WTC11 (cell line): ENCODE results near the gene SMIM3. TPM values are rescaled to one million over a fixed set of nuclear protein-coding genes. Genes with fewer than 3 reads are reported as not detected.

ENCODE experiments used
- ATAC-seq: fragments of 200-7000 bp; cut with Tn5 transposase; 2 replicates; pipeline ENCODE4 v1.10.0; 2021; ENCODE audit warnings: mild to moderate bottlenecking, moderate library complexity
- CTCF ChIA-PET: fragments of 300-600 bp; sonication (Branson Sonifier 250); formaldehyde crosslinking; loops from one replicate; lab custom pipeline; 2021; ENCODE audit warnings: antibody characterized with exemption; lab: Charles Lee
- POLR2A ChIA-PET: fragments of 350-600 bp; sonication (Branson Sonifier 250); formaldehyde crosslinking; loops from one replicate; lab custom pipeline; 2021; ENCODE audit warnings: antibody characterized with exemption; lab: Charles Lee
- DNase-seq: peaks from one replicate; pipeline ENCODE4 v3.0.0; 2021; ENCODE audit warnings: low spot score
- H3K27ac Mint-ChIP-seq: 2 replicates; pipeline ENCODE4 v1.8.0; 2021; ENCODE audit warnings: mixed read lengths
- H3K27me3 Mint-ChIP-seq: 2 replicates; pipeline ENCODE4 v1.8.0; 2021; ENCODE audit warnings: low read depth, mild to moderate bottlenecking, moderate library complexity, mixed read lengths
- H3K36me3 Mint-ChIP-seq: 2 replicates; pipeline ENCODE4 v1.8.0; 2021; ENCODE audit warnings: mixed read lengths
- H3K4me1 Mint-ChIP-seq: 2 replicates; pipeline ENCODE4 v1.8.0; 2022; ENCODE audit warnings: mixed read lengths
- H3K4me3 Mint-ChIP-seq: 2 replicates; pipeline ENCODE4 v1.8.0; 2021; ENCODE audit warnings: mild to moderate bottlenecking, moderate library complexity, mixed read lengths
- H3K9me3 Mint-ChIP-seq: 2 replicates; pipeline ENCODE4 v1.8.0; 2021; ENCODE audit warnings: mixed read lengths
- CREB1 ChIP-seq: sonication (generic); formaldehyde crosslinking; IDR thresholded peaks from 2 replicates; pipeline ENCODE4 v1.8.0; 2023; ENCODE audit warnings: mild to moderate bottlenecking, missing genetic modification reagents
- CREM ChIP-seq: sonication (generic); formaldehyde crosslinking; IDR thresholded peaks from 2 replicates; pipeline ENCODE4 v1.8.1; 2022; ENCODE audit warnings: mild to moderate bottlenecking, missing genetic modification reagents, moderate library complexity
- EMX1 ChIP-seq: fragments of 250-450 bp; sonication (Bioruptor Pico); IDR thresholded peaks from 2 replicates; pipeline ENCODE4 v1.8.0; 2021; ENCODE audit warnings: mild to moderate bottlenecking
- ETV6 ChIP-seq: sonication (generic); formaldehyde crosslinking; IDR thresholded peaks from 2 replicates; pipeline ENCODE4 v1.8.1; 2022; ENCODE audit warnings: mild to moderate bottlenecking, missing genetic modification reagents
- FOXK1 ChIP-seq: sonication (generic); formaldehyde crosslinking; IDR thresholded peaks from 2 replicates; pipeline ENCODE4 v1.8.0; 2022; ENCODE audit warnings: mild to moderate bottlenecking, moderate library complexity, missing genetic modification reagents
- GTF2I ChIP-seq: fragments of 250-450 bp; sonication (Bioruptor Pico); conservative IDR thresholded peaks from 2 replicates; pipeline ENCODE4 v1.4.0; 2021; ENCODE audit warnings: mild to moderate bottlenecking
- KAT7 ChIP-seq: sonication (generic); formaldehyde crosslinking; IDR thresholded peaks from 2 replicates; pipeline ENCODE4 v1.8.1; 2023; ENCODE audit warnings: missing genetic modification reagents, mild to moderate bottlenecking, borderline replicate concordance
- MYBL2 ChIP-seq: sonication (generic); formaldehyde crosslinking; IDR thresholded peaks from 2 replicates; pipeline ENCODE4 v1.8.1; 2023; ENCODE audit warnings: mild to moderate bottlenecking, moderate library complexity, missing genetic modification reagents
- NR1H2 ChIP-seq: sonication (generic); formaldehyde crosslinking; IDR thresholded peaks from 2 replicates; pipeline ENCODE4 v1.9.0; 2021; ENCODE audit warnings: mild to moderate bottlenecking, moderate library complexity, missing genetic modification reagents
- PRRX2 ChIP-seq: fragments of 250-450 bp; sonication (Bioruptor Pico); IDR thresholded peaks from 2 replicates; pipeline ENCODE4 v1.8.0; 2021; ENCODE audit warnings: mild to moderate bottlenecking
- RELA ChIP-seq: sonication (generic); formaldehyde crosslinking; IDR thresholded peaks from 2 replicates; pipeline ENCODE4 v1.8.1; 2022; ENCODE audit warnings: missing genetic modification reagents, mild to moderate bottlenecking, borderline replicate concordance
- SP1 ChIP-seq: sonication (generic); formaldehyde crosslinking; conservative IDR thresholded peaks from 2 replicates; pipeline ENCODE4 v1.8.1; 2022; ENCODE audit warnings: missing genetic modification reagents
- TCF7 ChIP-seq: sonication (generic); formaldehyde crosslinking; IDR thresholded peaks from 2 replicates; pipeline ENCODE4 v1.8.0; 2022; ENCODE audit warnings: mild to moderate bottlenecking, low read depth, missing genetic modification reagents, moderate library complexity
- TP53 ChIP-seq: sonication (generic); formaldehyde crosslinking; IDR thresholded peaks from 2 replicates; pipeline ENCODE4 v1.8.1; 2023; ENCODE audit warnings: mild to moderate bottlenecking, missing genetic modification reagents
- ZNF232 ChIP-seq: sonication (generic); formaldehyde crosslinking; IDR thresholded peaks from 2 replicates; pipeline ENCODE4 v1.8.0; 2022; ENCODE audit warnings: mild to moderate bottlenecking, missing genetic modification reagents
- total RNA-seq: library from RNA; stranded (reverse); gene quantifications from 3 replicates; pipeline ENCODE4 v1.2.3, GENCODE V29; 2021
- TF ChIP-seq, protein P1 (sequence below): sonication (generic); formaldehyde crosslinking; IDR thresholded peaks from 2 replicates; pipeline ENCODE4 v1.8.0; 2023; ENCODE audit warnings: missing genetic modification reagents
- TF ChIP-seq, protein P2 (sequence below): sonication (generic); formaldehyde crosslinking; IDR thresholded peaks from 2 replicates; pipeline ENCODE4 v1.8.0; 2023; ENCODE audit warnings: mild to moderate bottlenecking, missing genetic modification reagents
- TF ChIP-seq, protein P3 (sequence below): sonication (generic); formaldehyde crosslinking; IDR thresholded peaks from 2 replicates; pipeline ENCODE4 v1.8.0; 2022; ENCODE audit warnings: missing genetic modification reagents
- TF ChIP-seq, protein P4 (sequence below): sonication (generic); formaldehyde crosslinking; IDR thresholded peaks from 2 replicates; pipeline ENCODE4 v1.8.1; 2022; ENCODE audit warnings: low read depth, mild to moderate bottlenecking, moderate library complexity, missing genetic modification reagents, borderline replicate concordance
- TF ChIP-seq, protein P5 (sequence below): sonication (generic); formaldehyde crosslinking; IDR thresholded peaks from 2 replicates; pipeline ENCODE4 v1.8.0; 2022; ENCODE audit warnings: mild to moderate bottlenecking, missing genetic modification reagents

The SMIM3 gene
- total RNA-seq, 1 experiment from 2014 or later: 14.1 TPM

DNA sequence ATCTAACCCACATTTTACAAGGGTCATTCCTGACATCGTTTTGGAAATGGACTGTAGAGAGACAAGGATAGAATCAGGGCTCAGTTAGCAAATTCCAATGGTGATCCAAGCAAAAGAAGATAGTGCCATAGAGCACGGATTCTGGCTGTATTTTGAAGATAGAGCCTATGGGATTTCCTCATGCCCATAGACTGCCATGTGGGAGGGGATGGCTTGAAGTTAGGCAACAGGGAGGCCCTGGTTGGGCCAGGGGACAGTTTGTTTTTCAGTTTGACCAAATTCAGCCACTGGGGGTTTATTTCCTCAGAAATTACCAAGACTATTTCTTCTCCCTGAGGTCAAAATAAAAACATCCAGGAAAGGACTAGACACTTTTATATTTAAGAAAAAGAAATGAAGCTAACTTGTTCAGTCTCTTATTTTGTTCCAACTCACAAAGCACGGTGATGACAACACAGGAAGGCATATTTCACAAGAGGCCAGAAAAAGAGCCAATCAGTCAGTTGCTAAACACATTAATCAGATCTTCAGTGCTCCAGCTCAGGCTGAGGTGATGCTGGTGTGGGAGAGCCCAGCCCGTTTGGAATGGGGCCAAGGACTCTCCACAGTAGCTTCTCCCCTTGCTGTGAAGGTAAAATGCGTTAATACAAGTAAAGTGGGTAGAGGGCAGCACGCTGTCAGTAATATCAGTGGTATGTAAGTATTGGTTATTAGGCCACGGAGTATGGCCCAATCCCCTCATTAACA is 15.4 kb upstream of the SMIM3 start:
- H3K4me3 Mint-ChIP-seq: no peak overlapping the region

DNA sequence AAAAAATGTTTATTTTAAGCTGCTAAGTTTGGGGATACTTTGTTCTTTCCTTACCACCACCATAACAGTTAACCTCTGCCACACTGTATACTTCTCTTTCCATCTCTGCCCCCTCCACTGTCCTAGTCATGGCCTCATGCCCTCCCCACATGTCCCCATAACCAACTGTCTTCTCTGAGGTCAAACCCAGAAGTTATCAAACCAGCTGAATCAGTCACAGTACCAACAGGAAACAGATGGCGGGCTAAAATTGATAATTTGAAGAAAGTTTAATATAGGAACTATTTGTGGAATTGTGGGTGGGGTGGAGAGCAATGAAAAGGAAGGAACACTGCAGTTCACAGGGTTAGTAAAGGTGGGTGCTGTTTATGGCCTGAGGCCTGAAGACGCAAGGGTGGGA is 14.0 kb upstream of the SMIM3 start:
- Mint-ChIP-seq H3K27me3 (peaks cover 51% of the 10 kb centered on the region), H3K9me3 (peaks cover 9% of the 10 kb centered on the region), H3K27ac (no peak overlapping the region), H3K36me3 (peaks cover 2% of the 10 kb centered on the region), H3K4me1 (0 out of 2 replicates have a peak, but pooled peaks cover 7% of the 10 kb centered on the region), H3K4me3 (no peak overlapping the region)
- no peak for DNase-seq
- TF ChIP-seq ETV6 (CRISPR knock-in tag) (no peak), CREM (CRISPR knock-in tag) (no peak), TP53 (CRISPR knock-in tag) (no peak), SP1 (CRISPR knock-in tag) (no peak), RELA (CRISPR knock-in tag) (no peak), ZNF232 (no peak), GTF2I (no peak), PRRX2 (CRISPR knock-in tag) (no peak)
- TF ChIP-seq, protein P1, sequence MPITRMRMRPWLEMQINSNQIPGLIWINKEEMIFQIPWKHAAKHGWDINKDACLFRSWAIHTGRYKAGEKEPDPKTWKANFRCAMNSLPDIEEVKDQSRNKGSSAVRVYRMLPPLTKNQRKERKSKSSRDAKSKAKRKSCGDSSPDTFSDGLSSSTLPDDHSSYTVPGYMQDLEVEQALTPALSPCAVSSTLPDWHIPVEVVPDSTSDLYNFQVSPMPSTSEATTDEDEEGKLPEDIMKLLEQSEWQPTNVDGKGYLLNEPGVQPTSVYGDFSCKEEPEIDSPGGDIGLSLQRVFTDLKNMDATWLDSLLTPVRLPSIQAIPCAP: no peak
- TF ChIP-seq, protein P2, sequence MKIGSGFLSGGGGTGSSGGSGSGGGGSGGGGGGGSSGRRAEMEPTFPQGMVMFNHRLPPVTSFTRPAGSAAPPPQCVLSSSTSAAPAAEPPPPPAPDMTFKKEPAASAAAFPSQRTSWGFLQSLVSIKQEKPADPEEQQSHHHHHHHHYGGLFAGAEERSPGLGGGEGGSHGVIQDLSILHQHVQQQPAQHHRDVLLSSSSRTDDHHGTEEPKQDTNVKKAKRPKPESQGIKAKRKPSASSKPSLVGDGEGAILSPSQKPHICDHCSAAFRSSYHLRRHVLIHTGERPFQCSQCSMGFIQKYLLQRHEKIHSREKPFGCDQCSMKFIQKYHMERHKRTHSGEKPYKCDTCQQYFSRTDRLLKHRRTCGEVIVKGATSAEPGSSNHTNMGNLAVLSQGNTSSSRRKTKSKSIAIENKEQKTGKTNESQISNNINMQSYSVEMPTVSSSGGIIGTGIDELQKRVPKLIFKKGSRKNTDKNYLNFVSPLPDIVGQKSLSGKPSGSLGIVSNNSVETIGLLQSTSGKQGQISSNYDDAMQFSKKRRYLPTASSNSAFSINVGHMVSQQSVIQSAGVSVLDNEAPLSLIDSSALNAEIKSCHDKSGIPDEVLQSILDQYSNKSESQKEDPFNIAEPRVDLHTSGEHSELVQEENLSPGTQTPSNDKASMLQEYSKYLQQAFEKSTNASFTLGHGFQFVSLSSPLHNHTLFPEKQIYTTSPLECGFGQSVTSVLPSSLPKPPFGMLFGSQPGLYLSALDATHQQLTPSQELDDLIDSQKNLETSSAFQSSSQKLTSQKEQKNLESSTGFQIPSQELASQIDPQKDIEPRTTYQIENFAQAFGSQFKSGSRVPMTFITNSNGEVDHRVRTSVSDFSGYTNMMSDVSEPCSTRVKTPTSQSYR (CRISPR knock-in tag): no peak
- TF ChIP-seq, protein P3, sequence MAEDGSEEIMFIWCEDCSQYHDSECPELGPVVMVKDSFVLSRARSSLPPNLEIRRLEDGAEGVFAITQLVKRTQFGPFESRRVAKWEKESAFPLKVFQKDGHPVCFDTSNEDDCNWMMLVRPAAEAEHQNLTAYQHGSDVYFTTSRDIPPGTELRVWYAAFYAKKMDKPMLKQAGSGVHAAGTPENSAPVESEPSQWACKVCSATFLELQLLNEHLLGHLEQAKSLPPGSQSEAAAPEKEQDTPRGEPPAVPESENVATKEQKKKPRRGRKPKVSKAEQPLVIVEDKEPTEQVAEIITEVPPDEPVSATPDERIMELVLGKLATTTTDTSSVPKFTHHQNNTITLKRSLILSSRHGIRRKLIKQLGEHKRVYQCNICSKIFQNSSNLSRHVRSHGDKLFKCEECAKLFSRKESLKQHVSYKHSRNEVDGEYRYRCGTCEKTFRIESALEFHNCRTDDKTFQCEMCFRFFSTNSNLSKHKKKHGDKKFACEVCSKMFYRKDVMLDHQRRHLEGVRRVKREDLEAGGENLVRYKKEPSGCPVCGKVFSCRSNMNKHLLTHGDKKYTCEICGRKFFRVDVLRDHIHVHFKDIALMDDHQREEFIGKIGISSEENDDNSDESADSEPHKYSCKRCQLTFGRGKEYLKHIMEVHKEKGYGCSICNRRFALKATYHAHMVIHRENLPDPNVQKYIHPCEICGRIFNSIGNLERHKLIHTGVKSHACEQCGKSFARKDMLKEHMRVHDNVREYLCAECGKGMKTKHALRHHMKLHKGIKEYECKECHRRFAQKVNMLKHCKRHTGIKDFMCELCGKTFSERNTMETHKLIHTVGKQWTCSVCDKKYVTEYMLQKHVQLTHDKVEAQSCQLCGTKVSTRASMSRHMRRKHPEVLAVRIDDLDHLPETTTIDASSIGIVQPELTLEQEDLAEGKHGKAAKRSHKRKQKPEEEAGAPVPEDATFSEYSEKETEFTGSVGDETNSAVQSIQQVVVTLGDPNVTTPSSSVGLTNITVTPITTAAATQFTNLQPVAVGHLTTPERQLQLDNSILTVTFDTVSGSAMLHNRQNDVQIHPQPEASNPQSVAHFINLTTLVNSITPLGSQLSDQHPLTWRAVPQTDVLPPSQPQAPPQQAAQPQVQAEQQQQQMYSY (CRISPR knock-in tag): no peak
- TF ChIP-seq, protein P4, sequence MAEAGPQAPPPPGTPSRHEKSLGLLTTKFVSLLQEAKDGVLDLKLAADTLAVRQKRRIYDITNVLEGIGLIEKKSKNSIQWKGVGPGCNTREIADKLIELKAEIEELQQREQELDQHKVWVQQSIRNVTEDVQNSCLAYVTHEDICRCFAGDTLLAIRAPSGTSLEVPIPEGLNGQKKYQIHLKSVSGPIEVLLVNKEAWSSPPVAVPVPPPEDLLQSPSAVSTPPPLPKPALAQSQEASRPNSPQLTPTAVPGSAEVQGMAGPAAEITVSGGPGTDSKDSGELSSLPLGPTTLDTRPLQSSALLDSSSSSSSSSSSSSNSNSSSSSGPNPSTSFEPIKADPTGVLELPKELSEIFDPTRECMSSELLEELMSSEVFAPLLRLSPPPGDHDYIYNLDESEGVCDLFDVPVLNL: no peak
- ChIA-PET POLR2A (no interaction called here), CTCF (interaction anchor here (2.6 kb wide), 1 partner anchor 14 kb away, joined by 12 read pairs; the partner anchor contains the start of gene SMIM3)
- ATAC-seq: no peak

More for the DNA sequence above, 15.4 kb upstream of the SMIM3 start:
- H3K27me3 Mint-ChIP-seq: peaks cover 49% of the 10 kb centered on the region
- H3K36me3 Mint-ChIP-seq: peaks cover 6% of the 10 kb centered on the region
- no peak overlapping the region for H3K27ac Mint-ChIP-seq
- ChIA-PET CTCF (interaction anchor here (0.6 to 2.6 kb wide), 4 partner anchors 15 to 239 kb away, joined by 3 to 12 read pairs (median 5); partner anchors contain the start of genes IRGM and SMIM3), POLR2A (interaction anchor here (0.7 kb wide), 1 partner anchor 42 kb away, joined by 7 read pairs; no protein-coding TSS in a partner anchor)
- H3K4me1 Mint-ChIP-seq: peaks cover 9% of the 10 kb centered on the region; the same call in 1 of the 2 replicates
- DNase-seq (no peak), ATAC-seq (no peak)
- no peak for TF ChIP-seq EMX1 (CRISPR knock-in tag)
- TF ChIP-seq TCF7 (CRISPR knock-in tag): no peak
- no peak for TF ChIP-seq FOXK1 (CRISPR knock-in tag)
- TF ChIP-seq MYBL2 (CRISPR knock-in tag): no peak
- no peak for TF ChIP-seq KAT7 (CRISPR knock-in tag)
- TF ChIP-seq CREM (CRISPR knock-in tag): no peak
- TF ChIP-seq, protein P5, sequence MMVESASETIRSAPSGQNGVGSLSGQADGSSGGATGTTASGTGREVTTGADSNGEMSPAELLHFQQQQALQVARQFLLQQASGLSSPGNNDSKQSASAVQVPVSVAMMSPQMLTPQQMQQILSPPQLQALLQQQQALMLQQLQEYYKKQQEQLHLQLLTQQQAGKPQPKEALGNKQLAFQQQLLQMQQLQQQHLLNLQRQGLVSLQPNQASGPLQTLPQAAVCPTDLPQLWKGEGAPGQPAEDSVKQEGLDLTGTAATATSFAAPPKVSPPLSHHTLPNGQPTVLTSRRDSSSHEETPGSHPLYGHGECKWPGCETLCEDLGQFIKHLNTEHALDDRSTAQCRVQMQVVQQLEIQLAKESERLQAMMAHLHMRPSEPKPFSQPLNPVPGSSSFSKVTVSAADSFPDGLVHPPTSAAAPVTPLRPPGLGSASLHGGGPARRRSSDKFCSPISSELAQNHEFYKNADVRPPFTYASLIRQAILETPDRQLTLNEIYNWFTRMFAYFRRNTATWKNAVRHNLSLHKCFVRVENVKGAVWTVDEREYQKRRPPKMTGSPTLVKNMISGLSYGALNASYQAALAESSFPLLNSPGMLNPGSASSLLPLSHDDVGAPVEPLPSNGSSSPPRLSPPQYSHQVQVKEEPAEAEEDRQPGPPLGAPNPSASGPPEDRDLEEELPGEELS: no peak
- TF ChIP-seq NR1H2: no peak
- TF ChIP-seq CREB1 (CRISPR knock-in tag): no peak
- H3K9me3 Mint-ChIP-seq: peaks cover 14% of the 10 kb centered on the region
